Upper lobe of left lung (tissue), 4 donors: ENCODE measurements around the gene TRAFD1.
A peak's percentile ranks its signal among the peaks of the same experiment; 100 is the strongest.

ENCODE experiments used
- CTCF ChIP-seq, 6 experiments: fragments of 450-650 bp in 4 of 6; fragments of 200-600 bp in 2 of 6; sonication (generic) in 2 of 6; IDR thresholded peaks; one replicate each; pipeline ENCODE4 v1.5.1; 2016 to 2019; ENCODE audit warnings: antibody characterized with exemption in 6 of 6
- EP300 ChIP-seq, 4 donors: sonication (generic); formaldehyde crosslinking; IDR thresholded peaks; one replicate each; pipeline ENCODE4 v1.5.1; 2017; ENCODE audit warnings: antibody characterized with exemption in 4 of 4, control low read depth in 2 of 4
- POLR2A ChIP-seq, 4 donors: fragments of 450-650 bp; IDR thresholded peaks; one replicate each; pipeline ENCODE4 v1.5.1; 2016 to 2017; ENCODE audit warnings: antibody characterized with exemption in 4 of 4, mild to moderate bottlenecking in 2 of 4
- POLR2AphosphoS5 ChIP-seq, 2 donors: sonication (generic); formaldehyde crosslinking; IDR thresholded peaks; one replicate each; pipeline ENCODE4 v1.5.1; 2017; ENCODE audit warnings: antibody characterized with exemption in 2 of 2

- TF ChIP-seq CTCF (IDR thresholded peaks at IDR 0.05) = peak in 3 of 6 experiments; percentile 35 to 52 (median 50)
- TF ChIP-seq POLR2AphosphoS5 (IDR thresholded peaks at IDR 0.05) = no peak
- TF ChIP-seq EP300 (IDR thresholded peaks at IDR 0.05) = no peak
- no peak for TF ChIP-seq POLR2A (IDR thresholded peaks at IDR 0.05)
Measured at GRCh38 chr12:112170376-112170775, 45.0 kb downstream of the TRAFD1 start.
